Duodenal mucosa (tissue), 2 donors: ENCODE results near the gene LYL1.
A peak's percentile ranks its signal among the peaks of the same experiment; 100 is the strongest.
"Not testable (repeated sequence)": the region's sequence is repeated elsewhere in the genome, so short reads cannot be mapped to it uniquely, and the experiment has no call there.

ENCODE experiments used
- H3K27ac ChIP-seq: one replicate; pipeline ENCODE4 v1.7.0; 2013; ENCODE audit warnings: low read depth, low read length
- H3K27me3 ChIP-seq, 2 donors: one replicate each; pipeline ENCODE4 v1.7.0; 2013; ENCODE audit warnings: low read length in 2 of 2, control low read depth in 1 of 2; ENCODE audit not compliant: insufficient read depth in 2 of 2, control insufficient read depth in 1 of 2
- H3K36me3 ChIP-seq, 2 donors: one replicate each; pipeline ENCODE4 v1.7.0; 2013; ENCODE audit warnings: low read length in 2 of 2, control low read depth in 1 of 2; ENCODE audit not compliant: insufficient read depth in 2 of 2, control insufficient read depth in 1 of 2
- H3K4me1 ChIP-seq, 2 donors: one replicate each; pipeline ENCODE4 v1.7.0; 2013; ENCODE audit warnings: low read length in 2 of 2, control low read depth in 1 of 2; ENCODE audit not compliant: insufficient read depth in 2 of 2, control insufficient read depth in 1 of 2
- H3K4me3 ChIP-seq, 2 donors: one replicate each; pipeline ENCODE4 v1.7.0; 2013; ENCODE audit warnings: low read length in 2 of 2, low read depth in 1 of 2
- H3K9ac ChIP-seq, 2 donors: one replicate each; pipeline ENCODE4 v1.7.0; 2013; ENCODE audit warnings: low read length in 2 of 2, low read depth in 1 of 2
- H3K9me3 ChIP-seq, 2 donors: one replicate each; pipeline ENCODE4 v1.7.0; 2013; ENCODE audit warnings: low read length in 2 of 2, control low read depth in 1 of 2; ENCODE audit not compliant: control insufficient read depth in 1 of 2

Gene LYL1

DNA sequence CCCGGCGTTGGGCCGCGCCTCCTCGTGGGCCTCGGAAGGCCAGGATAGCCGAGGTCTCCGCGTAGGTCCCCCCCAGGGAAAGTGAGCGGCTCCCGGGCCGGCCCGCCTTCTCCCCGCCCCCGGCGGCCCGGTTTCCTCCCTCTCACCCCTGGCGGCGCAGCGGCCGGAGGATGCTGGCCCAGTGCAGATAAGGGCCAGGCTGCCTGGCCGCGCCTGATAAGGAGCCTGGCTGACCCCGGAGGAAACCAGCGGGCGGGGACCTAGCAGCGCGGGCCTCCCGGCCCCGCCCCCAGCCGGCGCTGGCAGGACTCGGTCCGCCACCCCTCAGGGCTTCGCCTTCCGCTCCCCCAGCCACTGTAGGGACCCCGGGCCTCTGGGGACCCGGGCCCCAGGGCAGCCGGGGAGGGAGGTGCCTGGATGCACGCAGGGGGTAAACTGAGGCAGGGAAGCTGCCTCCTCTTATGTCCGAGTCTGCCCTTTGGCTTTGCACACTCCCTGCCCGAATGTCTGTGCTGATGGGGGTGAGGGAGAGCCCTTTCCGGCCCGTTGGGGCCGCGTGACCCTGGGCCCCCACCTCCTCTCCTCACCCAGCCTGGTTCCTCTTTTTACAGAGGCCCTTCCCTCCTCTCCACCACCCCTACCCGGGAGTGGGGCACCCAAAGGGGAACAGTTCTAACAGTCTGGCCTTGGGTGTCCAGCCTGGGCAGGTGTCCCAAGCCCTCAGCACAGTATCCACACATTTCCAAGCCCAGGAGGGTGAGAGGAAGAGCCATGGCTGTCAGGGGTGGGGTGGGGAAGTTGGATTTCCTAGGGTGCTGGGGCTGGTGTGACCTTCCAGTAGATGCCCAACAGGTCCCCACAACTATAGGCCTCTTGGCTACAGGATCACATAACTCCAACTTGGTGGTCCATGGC lies at the start of gene LYL1:
Gene LYL1 (minus strand): TSS at position 193 of the 915 bp plus-strand sequence. CDS start 1,687 bp downstream, outside the sequence.
- H3K27ac ChIP-seq, result peak within 1 kb of the TSS; percentile 68
- H3K9ac ChIP-seq, result peak within 1 kb of the TSS; percentile 31 to 63
- peaks cover 15 to 38% of the 10 kb centered on the region in 2 donors for H3K4me1 ChIP-seq
- H3K4me3 ChIP-seq, result peak within 1 kb of the TSS; percentile 67 to 68
- H3K27me3 ChIP-seq, result no peaks in the 10 kb centered on the region
- H3K9me3 ChIP-seq, result no peaks in the 10 kb centered on the region
- H3K36me3 ChIP-seq, result peaks cover 0 to 6% of the 10 kb centered on the region in 2 donors

DNA sequence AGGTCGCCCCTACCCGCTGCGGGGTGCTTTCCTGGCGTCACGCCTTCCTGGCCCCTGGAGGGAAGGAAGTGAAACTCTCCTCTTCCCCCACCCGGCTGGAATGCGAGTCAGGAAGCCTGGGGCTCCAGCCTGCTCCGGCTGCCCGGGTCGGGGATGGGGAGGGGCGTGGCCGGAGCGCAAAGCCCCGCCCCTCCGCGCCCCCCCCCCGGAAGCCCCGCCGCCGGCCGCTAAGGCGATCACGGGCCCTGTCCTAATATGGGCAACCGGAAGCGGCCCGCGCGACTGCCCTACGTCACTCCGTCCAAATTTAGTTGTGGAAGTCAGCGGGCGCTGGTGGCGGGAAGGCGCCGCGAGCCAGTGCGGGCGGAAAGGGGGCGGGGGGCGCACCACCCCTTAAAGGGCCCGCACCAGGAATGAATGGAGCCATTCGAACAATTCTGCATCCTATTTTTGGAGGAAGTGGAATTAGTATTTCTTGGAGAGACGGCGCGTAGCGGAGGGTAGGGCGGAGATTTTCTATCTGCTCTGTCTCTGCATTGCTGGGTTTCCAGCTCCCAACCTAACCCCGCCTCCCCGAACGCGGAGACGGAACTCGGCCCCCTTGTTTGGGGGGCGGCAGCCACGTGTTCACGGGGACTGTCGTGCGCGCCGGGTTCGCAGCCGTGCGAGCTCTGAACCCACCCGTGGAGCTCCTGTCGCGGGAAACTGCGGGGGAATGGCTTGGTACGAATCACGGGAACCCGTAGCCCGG lies 49.1 kb upstream of the LYL1 start:
- peak overlapping the region; percentile 95 to 99 for H3K4me3 ChIP-seq
- no peaks in the 10 kb centered on the region for H3K27me3 ChIP-seq
- H3K9ac ChIP-seq, result peak overlapping the region; percentile 99 to 100
- H3K27ac ChIP-seq, result peak overlapping the region; percentile 94
- H3K36me3 ChIP-seq, result peaks cover 0 to 3% of the 10 kb centered on the region in 2 donors
- H3K9me3 ChIP-seq, result no peaks in the 10 kb centered on the region
- peaks cover 19 to 27% of the 10 kb centered on the region in 2 donors for H3K4me1 ChIP-seq

GRCh38 chr19:13150931-13151604 lies 48.4 kb upstream of the LYL1 start:
- Histone ChIP-seq H3K27me3 (no peaks in the 10 kb centered on the region), H3K4me3 (peak overlapping the region; percentile 89 to 97), H3K4me1 (peaks cover 15 to 22% of the 10 kb centered on the region in 2 donors), H3K9ac (peak overlapping the region; percentile 99 to 100), H3K36me3 (peaks cover 0 to 3% of the 10 kb centered on the region in 2 donors), H3K27ac (peak overlapping the region; percentile 91), H3K9me3 (no peaks in the 10 kb centered on the region)

GRCh38 chr19:13150187-13150930 lies 47.7 kb upstream of the LYL1 start, which contains the start of the genes IER2 and STX10:
Gene IER2 (plus strand): TSS chr19:13150411. CDS start chr19:13153187, 2,776 bp downstream.
Gene STX10 (minus strand): TSS chr19:13150375. CDS start chr19:13150173, 202 bp downstream.
- peaks cover 13 to 16% of the 10 kb centered on the region in 2 donors for H3K4me1 ChIP-seq
- H3K36me3 ChIP-seq, result peaks cover 0 to 3% of the 10 kb centered on the region in 2 donors
- H3K9me3 ChIP-seq, result no peaks in the 10 kb centered on the region
- H3K27me3 ChIP-seq, result no peaks in the 10 kb centered on the region
- H3K27ac ChIP-seq, result peak within 1 kb of the TSS; percentile 91
- peak within 1 kb of the TSS; percentile 89 to 97 for H3K4me3 ChIP-seq
- peak within 1 kb of the TSS; percentile 99 to 100 for H3K9ac ChIP-seq

GRCh38 chr19:13149628-13150186 lies 47.0 kb upstream of the LYL1 start:
- Histone ChIP-seq H3K27ac (peak overlapping the region; percentile 20), H3K36me3 (peaks cover 0 to 9% of the 10 kb centered on the region in 2 donors), H3K27me3 (no peaks in the 10 kb centered on the region), H3K4me3 (peak overlapping the region; percentile 89 to 97), H3K9ac (peak overlapping the region; percentile 94 to 99), H3K9me3 (no peaks in the 10 kb centered on the region), H3K4me1 (peaks cover 10 to 13% of the 10 kb centered on the region in 2 donors)

GRCh38 chr19:13149173-13149627 lies 46.5 kb upstream of the LYL1 start:
- Histone ChIP-seq H3K27ac (peak overlapping the region; percentile 20), H3K4me3 (peak overlapping the region; percentile 89 to 97), H3K9ac (peak overlapping the region; percentile 94 to 99), H3K4me1 (peaks cover 10 to 13% of the 10 kb centered on the region in 2 donors), H3K36me3 (peaks cover 0 to 14% of the 10 kb centered on the region in 2 donors)
- H3K9me3 ChIP-seq, H3K27me3 ChIP-seq: not testable (repeated sequence)

GRCh38 chr19:13146763-13147563 lies 44.3 kb upstream of the LYL1 start:
- Histone ChIP-seq H3K9me3 (no peaks in the 10 kb centered on the region), H3K4me3 (no peak overlapping the region), H3K36me3 (peaks cover 0 to 17% of the 10 kb centered on the region in 2 donors), H3K27me3 (no peaks in the 10 kb centered on the region), H3K9ac (no peak overlapping the region), H3K4me1 (peaks cover 10 to 16% of the 10 kb centered on the region in 2 donors), H3K27ac (no peak overlapping the region)

DNA sequence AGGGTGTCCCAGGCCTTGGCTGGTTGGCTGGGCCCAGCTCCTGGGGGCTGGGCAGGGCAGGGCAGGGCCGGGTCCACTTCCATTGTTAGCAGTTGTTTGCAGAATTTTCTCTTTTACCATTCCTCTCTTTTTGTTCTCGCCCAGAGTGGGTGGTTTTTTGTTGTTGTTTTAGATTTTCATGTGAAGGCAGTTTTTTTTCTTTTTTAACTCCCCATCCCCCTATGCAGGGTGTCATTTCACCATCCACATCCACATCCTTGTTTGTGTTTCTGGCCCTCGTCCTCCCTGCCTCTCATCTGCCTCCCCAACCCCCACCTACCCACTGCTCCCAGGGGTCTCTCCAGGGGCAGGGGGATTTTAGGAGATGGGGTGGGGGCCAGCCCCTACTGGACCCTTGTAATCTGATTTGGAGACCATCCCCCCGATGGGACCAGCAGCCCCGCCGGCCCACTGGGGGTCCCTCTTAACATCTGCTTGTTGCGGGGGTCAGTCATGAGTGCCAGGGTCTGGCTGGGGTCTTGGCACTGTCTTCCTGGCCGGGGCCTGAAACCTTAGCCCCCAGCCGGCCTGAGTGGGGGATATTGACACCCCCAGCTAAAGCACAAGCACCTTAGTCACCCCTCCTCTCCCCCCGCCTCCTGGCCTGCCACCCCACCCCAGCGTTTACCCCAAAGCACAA lies 37.1 kb upstream of the LYL1 start:
- no peak overlapping the region for H3K27ac ChIP-seq
- peaks cover 0 to 4% of the 10 kb centered on the region in 2 donors for H3K4me1 ChIP-seq
- no peak overlapping the region for H3K4me3 ChIP-seq
- H3K9ac ChIP-seq, result no peak overlapping the region
- H3K9me3 ChIP-seq, result no peaks in the 10 kb centered on the region
- H3K27me3 ChIP-seq, result no peaks in the 10 kb centered on the region
- H3K36me3 ChIP-seq, result peaks cover 22 to 51% of the 10 kb centered on the region in 2 donors
